Measurements from ENCODE around the gene PEAK1. TPM values are rescaled to one million over a fixed set of nuclear protein-coding genes. Genes with fewer than 3 reads are reported as not detected.

PEAK1 gene
- total and polyA plus RNA-seq, 9 of the 15 experiments (the other 6 are each of a cell fraction or from before 2014, with no cell fraction given): 0.99 to 22.4 (median 10.8) TPM

- TF ChIP-seq MGA (IDR thresholded peaks at IDR 0.05) (no peak), KDM5B (IDR thresholded peaks at IDR 0.05; ENCODE audit: insufficient replicate concordance, low read depth, low read length) (no peak), TAF1 (IDR thresholded peaks at IDR 0.05; ENCODE audit: control insufficient read depth, extremely low read depth, insufficient read depth, low read length, severe bottlenecking) (no peak), NR1H2 (CRISPR knock-in tag; IDR thresholded peaks at IDR 0.05) (no peak)
Measured at GRCh38 chr15:77440378-77440999, 20.6 kb upstream of the PEAK1 start (continued).

All from K562 (cell line).